Astrocyte of the spinal cord (primary cell): ENCODE data around the gene SORD.

Experiments used
- DNase-seq: peaks from one replicate; pipeline ENCODE4 v3.0.0; 2011; ENCODE audit warnings: low read depth, low spot score
- H3K4me3 ChIP-seq: 2 replicates; pipeline ENCODE4 v1.5.1; 2011; ENCODE audit warnings: low read depth, mild to moderate bottlenecking, low read length, moderate library complexity
- in situ Hi-C: cut with HindIII; loops from 2 replicates; pipeline ENCODE4 v1.10.0; 2017; ENCODE audit warnings: low sequenced_read_pairs
- TF ChIP-seq, protein P1 (sequence below): IDR thresholded peaks from 2 replicates; pipeline ENCODE4 v1.5.1; 2012; ENCODE audit warnings: low read depth, mild to moderate bottlenecking, low read length, inconsistent platforms

Gene SORD

DNA sequence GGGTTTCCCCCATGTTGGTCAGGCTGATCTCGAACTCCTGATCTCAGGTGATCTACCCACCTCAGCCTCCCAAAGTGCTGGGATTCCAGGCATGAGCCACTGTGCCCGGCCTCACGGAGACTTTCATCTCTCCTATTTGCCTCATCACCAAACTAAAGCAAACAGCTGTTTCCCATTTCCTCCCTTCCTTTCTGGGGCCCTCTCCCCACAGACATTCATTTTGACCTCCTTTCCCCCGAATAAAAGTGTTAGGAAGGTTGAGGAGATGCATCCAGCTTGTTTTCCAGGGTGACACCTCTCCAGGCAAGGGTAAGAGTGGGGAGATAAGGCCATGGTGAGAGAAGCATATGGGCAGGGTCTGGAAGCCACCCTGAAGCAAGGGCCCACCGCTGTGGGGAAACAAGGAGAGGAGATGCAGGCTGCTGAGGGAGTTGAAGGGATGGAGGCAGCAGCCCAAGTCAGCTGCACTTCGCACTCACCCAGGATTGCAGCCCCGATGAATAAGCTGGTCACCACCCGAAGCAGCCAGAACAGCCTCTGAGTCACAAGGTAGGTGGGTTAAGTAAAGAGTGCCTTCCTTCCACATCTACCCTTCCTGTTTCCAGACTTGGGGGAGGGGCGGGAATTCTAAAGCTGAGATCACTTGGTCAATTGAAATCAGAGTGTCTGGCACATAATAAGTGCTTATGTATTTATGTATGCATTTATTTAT lies 98.9 kb downstream of the SORD start:
- in situ Hi-C loops = no loop called here
- no peak overlapping the region for H3K4me3 ChIP-seq
- DNase-seq = peak; percentile 73
- TF ChIP-seq, protein P1, sequence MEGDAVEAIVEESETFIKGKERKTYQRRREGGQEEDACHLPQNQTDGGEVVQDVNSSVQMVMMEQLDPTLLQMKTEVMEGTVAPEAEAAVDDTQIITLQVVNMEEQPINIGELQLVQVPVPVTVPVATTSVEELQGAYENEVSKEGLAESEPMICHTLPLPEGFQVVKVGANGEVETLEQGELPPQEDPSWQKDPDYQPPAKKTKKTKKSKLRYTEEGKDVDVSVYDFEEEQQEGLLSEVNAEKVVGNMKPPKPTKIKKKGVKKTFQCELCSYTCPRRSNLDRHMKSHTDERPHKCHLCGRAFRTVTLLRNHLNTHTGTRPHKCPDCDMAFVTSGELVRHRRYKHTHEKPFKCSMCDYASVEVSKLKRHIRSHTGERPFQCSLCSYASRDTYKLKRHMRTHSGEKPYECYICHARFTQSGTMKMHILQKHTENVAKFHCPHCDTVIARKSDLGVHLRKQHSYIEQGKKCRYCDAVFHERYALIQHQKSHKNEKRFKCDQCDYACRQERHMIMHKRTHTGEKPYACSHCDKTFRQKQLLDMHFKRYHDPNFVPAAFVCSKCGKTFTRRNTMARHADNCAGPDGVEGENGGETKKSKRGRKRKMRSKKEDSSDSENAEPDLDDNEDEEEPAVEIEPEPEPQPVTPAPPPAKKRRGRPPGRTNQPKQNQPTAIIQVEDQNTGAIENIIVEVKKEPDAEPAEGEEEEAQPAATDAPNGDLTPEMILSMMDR = no peak

DNA sequence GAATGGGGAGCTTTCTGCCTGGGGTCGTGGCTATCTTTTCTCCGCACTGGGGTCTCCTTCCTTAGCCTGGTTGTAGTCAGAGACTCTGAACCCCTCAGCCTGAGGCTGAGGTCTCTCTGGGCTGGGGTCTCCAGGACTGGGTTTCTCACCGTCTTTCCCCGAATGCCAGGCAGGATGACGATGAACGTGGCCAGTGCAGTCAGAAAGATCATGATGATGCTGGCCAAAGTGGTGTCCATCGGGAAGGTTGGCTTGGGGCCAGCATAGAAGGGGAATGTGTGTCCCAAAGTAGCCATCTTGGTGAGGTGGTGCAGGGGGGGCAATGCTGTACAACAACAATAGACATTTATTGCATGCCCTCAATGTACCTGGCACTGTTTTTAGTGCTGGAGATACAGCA lies 99.7 kb downstream of the SORD start:
- TF ChIP-seq, protein P1 = no peak
- no peak for DNase-seq
- no peak overlapping the region for H3K4me3 ChIP-seq
- in situ Hi-C loops = no loop called here

DNA sequence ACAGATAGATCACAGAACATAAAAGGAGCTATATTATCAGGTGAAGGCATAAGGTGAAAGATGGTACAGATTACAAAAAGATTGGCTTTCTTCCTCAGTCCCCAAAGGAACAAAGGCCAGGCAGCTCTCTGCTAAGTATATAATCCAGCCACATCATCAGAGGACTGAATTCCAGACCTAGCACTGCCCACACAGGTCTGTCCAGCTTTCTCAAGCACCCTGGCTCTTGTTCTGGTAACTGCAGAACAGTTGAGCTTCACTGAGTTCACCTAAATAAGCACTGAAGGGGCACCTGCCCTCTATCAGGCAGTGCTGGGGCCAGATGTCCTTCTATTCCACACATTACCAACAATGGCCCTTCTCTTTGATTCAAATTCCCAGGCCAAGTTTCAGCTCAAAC lies 100.4 kb downstream of the SORD start:
- TF ChIP-seq, protein P1 = no peak
- DNase-seq = no peak
- in situ Hi-C loops = no loop called here
- H3K4me3 ChIP-seq = no peak overlapping the region

DNA sequence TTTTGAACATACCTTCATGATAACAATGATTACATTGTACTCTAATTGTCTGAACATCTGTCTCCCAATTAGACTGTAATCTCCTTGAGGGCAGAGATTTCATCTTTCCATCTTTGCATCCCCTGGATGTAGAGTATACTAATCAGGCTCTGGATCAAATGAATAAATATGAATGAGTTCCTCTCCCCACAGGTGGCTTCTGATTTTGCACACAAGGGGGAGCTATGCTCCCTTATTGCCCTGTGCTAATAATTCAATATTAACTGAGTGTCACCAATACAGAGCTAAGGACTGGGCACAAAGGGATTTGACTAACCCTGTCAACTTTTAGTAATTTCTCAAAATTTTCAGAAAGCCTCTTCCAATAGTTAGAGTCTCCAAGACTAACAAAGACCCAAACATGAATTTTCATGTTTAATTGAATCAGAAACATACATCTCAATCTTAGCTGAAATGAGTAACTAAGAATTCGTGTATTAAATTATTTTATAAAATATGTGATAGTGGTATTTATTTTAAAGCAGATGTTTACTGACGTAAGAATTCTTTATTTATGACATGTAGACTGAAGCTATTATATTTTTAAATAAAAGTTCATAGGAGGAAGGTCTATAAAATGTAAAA lies 103.7 kb downstream of the SORD start:
- DNase-seq = no peak
- in situ Hi-C loops = no loop called here
- TF ChIP-seq, protein P1 = peak; percentile 64
- H3K4me3 ChIP-seq = no peak overlapping the region
